NOMO-1 treated with DMSO at 0.1 percent for 48 hours (cell line): ENCODE data around the gene CHTOP.

Experiments used
- DNase-seq: peaks from one replicate; lab custom pipeline; 2025; ENCODE audit not compliant: unreplicated experiment; lab: John Stamatoyannopoulos, UW

Gene CHTOP

GRCh38 chr1:153683854-153684253 lies 50.0 kb downstream of the CHTOP start:
- DNase-seq = no peak

GRCh38 chr1:153684892-153685291 lies 51.0 kb downstream of the CHTOP start:
- no peak for DNase-seq

- DNase-seq = no peak
These were observed 51.9 kb downstream of the CHTOP start for GRCh38 chr1:153685544-153686340.

GRCh38 chr1:153687346-153688125 lies 53.7 kb downstream of the CHTOP start:
- DNase-seq = no peak

GRCh38 chr1:153688276-153688675 lies 54.4 kb downstream of the CHTOP start:
- no peak for DNase-seq

GRCh38 chr1:153688736-153689328 lies 55.0 kb downstream of the CHTOP start:
- DNase-seq = no peak

GRCh38 chr1:153693466-153693865 lies 59.6 kb downstream of the CHTOP start:
- DNase-seq = no peak
